HG03025 (cell line): ENCODE data around the gene UBE3D.
"Not testable (repeated sequence)": the region's sequence is repeated elsewhere in the genome, so short reads cannot be mapped to it uniquely, and the experiment has no call there.

Experiments used
- ATAC-seq: cut with Tn5 transposase; IDR thresholded peaks from one replicate; pipeline ENCODE4 v1.9.1; 2021; ENCODE audit warnings: mild to moderate bottlenecking, moderate library complexity; ENCODE audit not compliant: unreplicated experiment, low FRiP score

Gene UBE3D

GRCh38 chr6:82984720-82985119 is 80.9 kb downstream of the UBE3D start:
- no peak for ATAC-seq

GRCh38 chr6:82980086-82980485 is 85.6 kb downstream of the UBE3D start:
- no peak for ATAC-seq

GRCh38 chr6:82979657-82980056 is 86.0 kb downstream of the UBE3D start:
- no peak for ATAC-seq

DNA sequence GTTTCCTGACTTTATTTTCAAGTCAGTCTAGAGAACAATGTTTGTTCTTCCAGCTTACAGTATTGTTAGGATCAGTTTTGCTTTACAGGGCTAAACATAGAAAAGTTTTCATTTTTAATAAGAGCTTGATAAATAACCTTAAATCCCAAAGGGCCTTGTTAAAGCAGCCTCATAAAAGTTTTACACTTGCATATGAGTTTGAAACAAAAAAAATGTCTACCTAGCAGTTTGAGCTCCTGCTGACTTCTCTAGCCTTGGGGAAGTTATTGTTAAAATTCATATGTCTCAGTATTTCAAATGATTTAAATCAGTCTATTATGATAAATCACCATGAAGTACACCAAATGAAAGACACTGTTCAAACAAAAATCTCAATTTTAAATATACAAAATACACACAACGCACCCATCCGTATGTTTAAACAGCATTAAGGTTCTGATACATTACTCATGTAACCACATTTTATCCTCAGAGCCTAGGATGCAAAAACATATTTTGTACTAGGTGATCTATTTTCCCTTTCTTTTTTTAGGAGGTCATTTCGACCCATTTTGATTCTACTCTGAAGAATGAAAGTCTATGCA is 87.2 kb downstream of the UBE3D start:
- ATAC-seq, result no peak

- ATAC-seq, result no peak
These were observed 89.5 kb downstream of the UBE3D start for GRCh38 chr6:82976179-82976578.

DNA sequence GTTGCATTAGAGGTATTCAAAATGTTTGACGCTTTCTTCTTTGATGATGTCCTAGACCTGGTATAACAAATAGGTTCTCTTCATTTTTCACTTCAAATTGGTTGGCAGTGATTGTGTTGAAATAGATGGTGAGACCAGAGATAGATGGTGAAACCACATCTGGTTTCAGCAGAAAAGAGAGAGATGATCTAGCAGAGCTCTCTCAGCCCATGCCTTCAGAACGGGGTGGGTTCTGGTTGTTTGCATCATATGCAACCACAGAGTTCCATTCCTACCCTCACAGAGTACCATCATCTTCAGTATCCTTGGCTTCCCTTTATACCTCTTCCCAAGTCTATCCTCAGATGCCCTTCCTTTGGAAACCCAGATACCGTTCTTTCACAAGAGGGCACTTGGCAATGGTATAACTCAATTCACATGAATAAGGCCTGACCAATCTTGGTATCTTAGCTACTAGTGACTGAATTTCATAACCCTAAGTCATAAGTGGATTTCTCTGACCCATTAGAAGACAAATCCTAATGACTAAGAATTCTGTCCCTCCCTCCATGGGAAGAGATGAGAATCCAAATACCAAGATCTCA is 93.7 kb downstream of the UBE3D start:
- ATAC-seq, result no peak

DNA sequence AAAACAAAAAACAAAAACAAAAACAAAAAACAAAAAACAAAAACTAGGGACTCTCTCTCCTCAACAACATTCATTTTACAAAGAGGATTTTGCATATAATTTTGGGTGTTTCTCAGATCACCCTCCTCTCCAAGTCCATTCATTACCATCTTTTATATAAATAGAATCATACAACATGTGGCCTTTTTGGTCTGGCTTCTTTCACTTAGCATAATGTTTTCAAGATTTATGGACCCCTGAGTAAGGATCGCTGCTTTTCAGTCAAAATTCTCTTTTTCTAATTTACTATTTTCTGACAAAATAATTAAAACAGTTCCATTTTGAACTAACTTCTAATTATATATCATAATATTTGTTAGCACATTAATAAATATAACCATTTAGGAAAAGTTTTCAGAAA is 94.8 kb downstream of the UBE3D start:
- ATAC-seq, result no peak

DNA sequence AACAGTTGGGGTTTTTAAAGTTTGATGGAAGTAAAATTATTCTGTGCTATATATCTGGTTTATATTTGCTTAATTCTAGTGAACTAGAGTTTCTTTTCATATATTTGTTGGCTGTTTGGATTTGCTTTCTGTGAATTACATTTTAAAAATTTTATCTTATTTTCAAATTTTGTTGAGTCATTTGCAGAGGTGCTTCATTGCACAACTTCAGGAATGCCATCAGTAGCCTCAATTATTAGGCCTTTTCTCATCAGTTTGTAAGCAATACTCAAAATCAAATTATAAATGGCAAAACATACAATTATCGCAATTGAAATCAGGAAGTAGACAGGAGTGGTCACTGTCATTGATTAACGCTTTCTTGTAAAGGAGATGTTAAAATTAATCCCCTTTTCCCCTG is 96.9 kb downstream of the UBE3D start:
- no peak for ATAC-seq

GRCh38 chr6:82963191-82963925 is 102.3 kb downstream of the UBE3D start:
- ATAC-seq, result no peak

DNA sequence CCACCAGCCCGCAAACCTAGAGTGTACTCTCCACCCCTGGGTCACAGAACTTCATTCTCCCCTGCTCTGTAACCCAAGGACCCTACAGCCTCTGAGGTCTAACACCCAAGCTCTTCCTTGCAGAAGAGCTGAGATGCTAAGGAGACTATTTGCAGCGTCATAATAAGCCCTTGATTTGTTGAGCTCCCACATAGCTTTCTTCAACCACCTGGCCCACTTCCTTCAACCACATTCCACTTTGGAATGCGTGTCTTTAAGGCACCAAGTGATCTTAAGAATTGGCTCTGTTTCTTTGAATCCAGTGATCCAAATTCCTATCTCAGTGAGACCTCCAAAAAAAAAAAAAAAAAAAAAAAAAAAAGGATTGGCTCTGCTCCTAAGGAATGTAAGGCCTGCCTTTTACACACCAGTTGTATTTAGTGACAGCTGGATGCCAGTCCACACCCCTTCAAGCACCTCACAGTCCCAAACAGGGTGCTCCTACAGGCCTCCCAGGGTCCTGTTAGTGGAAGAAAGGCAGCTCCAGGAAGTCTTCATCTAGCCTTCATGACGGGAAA is 106.2 kb downstream of the UBE3D start:
- ATAC-seq, result no peak

GRCh38 chr6:82958551-82958950 is 107.1 kb downstream of the UBE3D start:
- no peak for ATAC-seq

- no peak for ATAC-seq
These were observed 107.8 kb downstream of the UBE3D start for GRCh38 chr6:82957868-82958245.

DNA sequence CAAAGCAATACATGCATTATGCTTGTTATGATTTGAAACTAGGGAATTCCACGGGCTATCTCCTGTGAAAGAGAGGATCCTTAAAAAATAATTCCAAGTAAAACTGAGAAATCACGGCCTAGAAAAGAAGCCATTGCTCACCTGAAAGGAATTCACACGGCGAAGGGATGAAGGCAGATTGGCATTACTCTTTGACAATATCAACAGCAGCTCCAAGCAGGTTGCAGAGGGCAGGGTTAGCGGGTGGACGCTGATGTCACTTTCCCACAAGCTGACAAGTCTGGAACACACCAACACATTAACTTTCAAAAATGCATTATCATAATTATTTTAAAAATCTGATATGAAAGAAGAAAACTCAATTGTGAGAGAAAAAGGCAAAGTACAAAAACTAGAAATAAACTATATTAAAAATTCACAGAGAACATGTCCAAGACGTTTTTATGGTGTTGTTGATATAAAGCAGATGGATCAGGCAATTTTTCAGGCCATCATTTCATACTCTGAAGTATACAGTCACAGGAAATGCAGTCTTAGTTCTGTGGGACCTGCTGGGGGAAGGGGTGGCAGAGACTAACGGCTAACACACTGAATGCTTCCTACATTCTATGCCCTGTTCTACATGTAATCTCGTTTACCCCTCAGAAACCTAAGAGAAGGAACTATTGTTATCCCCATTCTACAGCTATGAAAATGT is 108.3 kb downstream of the UBE3D start:
- no peak for ATAC-seq

DNA sequence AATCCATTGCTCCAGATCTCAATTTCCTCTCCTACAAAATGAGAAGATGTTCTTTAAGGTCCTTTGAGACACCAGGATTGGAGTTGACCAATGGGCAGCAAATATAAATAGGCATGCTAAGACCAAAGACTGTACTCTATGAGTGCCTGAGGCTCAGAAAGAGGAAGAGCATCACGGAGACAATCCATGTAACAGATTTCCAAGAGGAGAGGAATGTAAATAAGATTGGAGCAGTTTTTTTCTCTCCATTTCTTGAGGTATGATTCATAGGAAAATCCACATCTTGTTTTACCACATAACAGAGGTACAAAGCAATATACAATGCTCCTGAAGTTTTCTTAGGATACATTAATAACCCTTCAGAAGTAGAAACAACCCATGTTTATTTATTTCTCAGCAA is 109.8 kb downstream of the UBE3D start:
- ATAC-seq, result no peak

GRCh38 chr6:82954937-82955577 is 110.6 kb downstream of the UBE3D start:
- ATAC-seq, result peak; percentile 79

DNA sequence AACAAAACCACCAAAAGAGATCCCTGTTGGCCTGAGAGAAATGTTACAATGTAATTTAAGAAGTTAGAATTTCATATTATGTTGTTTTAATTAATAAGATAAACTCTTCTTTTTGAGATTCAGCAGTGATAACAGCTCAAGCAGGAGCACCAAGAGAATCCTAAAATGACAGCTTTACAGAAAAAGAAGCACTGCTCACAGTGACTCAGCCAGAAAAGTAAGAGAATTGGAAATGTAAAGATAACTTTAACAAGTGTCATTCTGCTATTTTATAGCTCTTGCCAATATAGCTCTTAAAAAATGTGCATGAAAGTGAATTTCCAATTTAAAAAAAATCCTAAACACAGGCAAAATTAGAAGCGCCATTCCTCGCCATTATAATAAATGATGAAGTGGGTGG is 111.3 kb downstream of the UBE3D start:
- no peak for ATAC-seq

DNA sequence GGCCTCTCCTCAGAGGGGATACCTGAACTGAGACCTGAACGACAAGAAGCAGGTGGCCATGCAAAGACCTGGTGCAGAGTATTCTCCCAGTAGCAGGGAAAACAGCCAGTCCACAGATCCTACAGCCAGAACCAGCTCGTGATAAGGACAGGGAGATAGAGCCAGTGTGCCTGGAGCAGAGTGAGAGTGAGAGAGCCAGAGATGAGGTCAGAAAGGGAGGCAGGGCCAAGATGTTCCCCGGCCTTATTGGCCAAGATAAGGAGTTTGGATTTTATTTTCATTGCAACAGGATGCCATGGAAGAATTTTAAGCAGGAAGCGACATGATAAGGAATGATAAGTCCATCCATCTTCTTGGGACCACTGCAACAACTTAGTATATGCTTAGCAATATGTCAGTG is 111.8 kb downstream of the UBE3D start:
- ATAC-seq, result no peak

GRCh38 chr6:82951935-82952334 is 113.7 kb downstream of the UBE3D start:
- no peak for ATAC-seq

- no peak for ATAC-seq
These were observed 114.3 kb downstream of the UBE3D start for GRCh38 chr6:82951389-82951788.

- ATAC-seq, result not testable (repeated sequence)
These were observed 134.7 kb downstream of the UBE3D start for GRCh38 chr6:82930915-82931314.
